HEK293 (cell line): ENCODE data around the gene NEURL1.

Source experiments
- CTCF ChIA-PET: fragments of 350-600 bp; formaldehyde crosslinking; extraction: SDS; loops from one replicate; lab custom pipeline; 2021; ENCODE audit warnings: antibody characterized with exemption; lab: Yijun Ruan, JAX
- POLR2A ChIA-PET: fragments of 300-600 bp; formaldehyde crosslinking; extraction: SDS; loops from one replicate; lab custom pipeline; 2020; ENCODE audit warnings: antibody characterized with exemption, inconsistent platforms; lab: Yijun Ruan, JAX
- H3K27ac ChIP-seq: fragments of 200-500 bp; sonication (Bioruptor generic); 2 replicates; pipeline ENCODE4 v1.5.1; 2014; ENCODE audit warnings: low read depth, low read length, control low read depth, inconsistent platforms; ENCODE audit errors: extremely low read depth
- H3K36me3 ChIP-seq, 2 experiments: fragments of 200-500 bp in 1 of 2; sonication (Bioruptor generic) in 1 of 2; 1 replicate in 1 of 2; 2 replicates in 1 of 2; pipeline ENCODE4 v1.5.1; 2014 to 2017; ENCODE audit warnings: inconsistent platforms in 2 of 2, low read length in 2 of 2; ENCODE audit not compliant: control insufficient read depth in 2 of 2, insufficient read depth in 1 of 2
- H3K4me1 ChIP-seq: fragments of 200-500 bp; sonication (Bioruptor generic); 2 replicates; pipeline ENCODE4 v1.5.1; 2014; ENCODE audit warnings: mild to moderate bottlenecking, low read length, inconsistent platforms; ENCODE audit not compliant: control insufficient read depth, insufficient read depth
- H3K4me3 ChIP-seq: 2 replicates; pipeline ENCODE4 v1.5.1; 2011; ENCODE audit warnings: low read depth, mild to moderate bottlenecking, control low read depth, low read length, moderate library complexity
- H3K9me3 ChIP-seq: fragments of 200-500 bp; sonication (Bioruptor generic); 2 replicates; pipeline ENCODE4 v1.5.1; 2014; ENCODE audit warnings: low read depth, low read length, inconsistent platforms; ENCODE audit not compliant: control insufficient read depth, insufficient read depth
- GLIS1 ChIP-seq: fragments of 450-650 bp; formaldehyde crosslinking; IDR thresholded peaks from 2 replicates; pipeline ENCODE4 v1.5.1; 2016; ENCODE audit warnings: missing biosample characterization, missing genetic modification characterization
- GLIS2 ChIP-seq: fragments of 450-650 bp; formaldehyde crosslinking; IDR thresholded peaks from 2 replicates; pipeline ENCODE4 v1.5.1; 2016; ENCODE audit warnings: missing biosample characterization, missing genetic modification characterization
- SCRT1 ChIP-seq: fragments of 450-650 bp; formaldehyde crosslinking; IDR thresholded peaks from 2 replicates; pipeline ENCODE4 v1.5.1; 2016; ENCODE audit warnings: missing biosample characterization, missing genetic modification characterization, borderline replicate concordance
- SETDB1 ChIP-seq: IDR thresholded peaks from one replicate; pipeline ENCODE4 v1.6.1; 2017; ENCODE audit warnings: mild to moderate bottlenecking, low read length, moderate library complexity, mixed read lengths; ENCODE audit not compliant: insufficient read length
- SP3 ChIP-seq: fragments of 450-650 bp; formaldehyde crosslinking; IDR thresholded peaks from 2 replicates; pipeline ENCODE4 v1.5.1; 2016; ENCODE audit warnings: missing biosample characterization, missing genetic modification characterization
- ZBTB11 ChIP-seq: fragments of 450-650 bp; formaldehyde crosslinking; conservative IDR thresholded peaks from 2 replicates; pipeline ENCODE4 v1.5.1; 2016; ENCODE audit warnings: low read depth, missing biosample characterization, missing genetic modification characterization
- ZBTB17 ChIP-seq: fragments of 450-650 bp; formaldehyde crosslinking; IDR thresholded peaks from 2 replicates; pipeline ENCODE4 v1.5.1; 2016; ENCODE audit warnings: missing biosample characterization, missing genetic modification characterization
- ZBTB26 ChIP-seq: fragments of 450-650 bp; formaldehyde crosslinking; optimal IDR thresholded peaks from 2 replicates; pipeline ENCODE3; 2016; ENCODE audit warnings: missing biosample characterization, mild to moderate bottlenecking, missing genetic modification characterization
- ZEB2 ChIP-seq: fragments of 450-650 bp; formaldehyde crosslinking; IDR thresholded peaks from 2 replicates; pipeline ENCODE4 v1.5.1; 2016; ENCODE audit warnings: missing biosample characterization, missing genetic modification characterization
- ZNF114 ChIP-seq: fragments of 450-650 bp; formaldehyde crosslinking; IDR thresholded peaks from 2 replicates; pipeline ENCODE4 v1.5.0; 2017; ENCODE audit warnings: missing biosample characterization, missing genetic modification characterization
- ZNF138 ChIP-seq: fragments of 450-650 bp; formaldehyde crosslinking; IDR thresholded peaks from 2 replicates; pipeline ENCODE4 v1.5.1; 2016; ENCODE audit warnings: missing biosample characterization, missing genetic modification characterization, borderline replicate concordance
- ZNF184 ChIP-seq: fragments of 450-650 bp; IDR thresholded peaks from 2 replicates; pipeline ENCODE4 v1.5.1; 2018; ENCODE audit warnings: missing biosample characterization, mild to moderate bottlenecking, missing genetic modification characterization
- ZNF266 ChIP-seq: fragments of 450-650 bp; formaldehyde crosslinking; IDR thresholded peaks from 2 replicates; pipeline ENCODE4 v1.5.1; 2016; ENCODE audit warnings: missing biosample characterization, missing genetic modification characterization, low read depth
- ZNF302 ChIP-seq: fragments of 450-650 bp; formaldehyde crosslinking; IDR thresholded peaks from 2 replicates; pipeline ENCODE4 v1.5.1; 2016; ENCODE audit warnings: missing biosample characterization, missing genetic modification characterization, low read depth
- ZNF366 ChIP-seq: fragments of 450-650 bp; formaldehyde crosslinking; conservative IDR thresholded peaks from 2 replicates; pipeline ENCODE4 v1.5.1; 2016; ENCODE audit warnings: missing biosample characterization, missing genetic modification characterization
- ZNF398 ChIP-seq: fragments of 450-650 bp; formaldehyde crosslinking; IDR thresholded peaks from 2 replicates; pipeline ENCODE4 v1.5.1; 2017; ENCODE audit warnings: missing biosample characterization, missing genetic modification characterization
- ZNF426 ChIP-seq: fragments of 450-650 bp; formaldehyde crosslinking; IDR thresholded peaks from 2 replicates; pipeline ENCODE4 v1.5.1; 2017; ENCODE audit warnings: missing biosample characterization, missing genetic modification characterization, mild to moderate bottlenecking, inconsistent platforms, moderate library complexity
- ZNF488 ChIP-seq: fragments of 450-650 bp; formaldehyde crosslinking; IDR thresholded peaks from 2 replicates; pipeline ENCODE4 v1.5.1; 2016; ENCODE audit warnings: missing biosample characterization, missing genetic modification characterization
- ZNF501 ChIP-seq: fragments of 450-650 bp; formaldehyde crosslinking; IDR thresholded peaks from 2 replicates; pipeline ENCODE4 v1.5.1; 2016; ENCODE audit warnings: missing biosample characterization, missing genetic modification characterization
- ZNF561 ChIP-seq: fragments of 450-650 bp; IDR thresholded peaks from 2 replicates; pipeline ENCODE4 v1.5.1; 2018; ENCODE audit warnings: missing biosample characterization, missing genetic modification characterization, borderline replicate concordance
- ZNF610 ChIP-seq: fragments of 450-650 bp; formaldehyde crosslinking; IDR thresholded peaks from 2 replicates; pipeline ENCODE4 v1.5.1; 2016; ENCODE audit warnings: missing biosample characterization, missing genetic modification characterization, borderline replicate concordance
- ZNF654 ChIP-seq: fragments of 450-650 bp; formaldehyde crosslinking; IDR thresholded peaks from 2 replicates; pipeline ENCODE4 v1.5.1; 2016; ENCODE audit warnings: low read depth, missing biosample characterization, missing genetic modification characterization
- TF ChIP-seq, protein P1 (sequence below): fragments of 450-650 bp; formaldehyde crosslinking; IDR thresholded peaks from 2 replicates; pipeline ENCODE4 v1.5.1; 2016; ENCODE audit warnings: missing biosample characterization, missing genetic modification characterization
- TF ChIP-seq, protein P2 (sequence below): fragments of 450-650 bp; formaldehyde crosslinking; IDR thresholded peaks from 2 replicates; pipeline ENCODE4 v1.5.1; 2016; ENCODE audit warnings: missing biosample characterization, missing genetic modification characterization

NEURL1 gene

GRCh38 chr10:103554488-103555324, 61.2 kb downstream of the NEURL1 start (continued):
- TF ChIP-seq GLIS1 (tag by site-specific recombination) (peak; percentile 81), ZNF266 (no peak), ZBTB17 (tag by site-specific recombination) (peak; percentile 39), SCRT1 (tag by site-specific recombination) (peak; percentile 89)

DNA sequence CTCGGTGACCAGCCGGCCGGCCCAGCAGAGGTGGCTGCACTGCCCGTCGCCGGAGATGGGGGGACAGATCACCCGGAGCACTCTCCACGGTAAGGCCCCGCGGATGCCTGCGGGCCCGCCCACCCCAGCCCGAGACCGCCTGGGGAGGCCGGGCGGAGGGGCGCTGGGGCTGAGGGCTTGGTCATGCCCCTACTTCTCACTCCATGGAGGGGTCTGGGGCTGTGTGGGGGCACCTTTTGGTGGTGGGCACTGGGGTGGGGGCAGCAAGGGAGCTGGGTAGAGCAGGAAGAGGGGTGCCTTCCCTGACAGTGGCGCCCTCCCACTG, 61.8 kb downstream of the NEURL1 start:
- CTCF ChIA-PET = no interaction called here
- POLR2A ChIA-PET = interaction anchor here (0.7 to 1.6 kb wide), 2 partner anchors 56 to 63 kb away, joined by 3 to 4 read pairs; no protein-coding TSS in a partner anchor
- peaks cover 3% of the 10 kb centered on the region; the same call in 1 of the 2 replicates for H3K4me1 ChIP-seq
- H3K4me3 ChIP-seq = peak overlapping the region; percentile 36
- no peaks in the 10 kb centered on the region for H3K36me3 ChIP-seq
- no peaks in the 10 kb centered on the region for H3K9me3 ChIP-seq
- no peak overlapping the region for H3K27ac ChIP-seq
- TF ChIP-seq, protein P1, sequence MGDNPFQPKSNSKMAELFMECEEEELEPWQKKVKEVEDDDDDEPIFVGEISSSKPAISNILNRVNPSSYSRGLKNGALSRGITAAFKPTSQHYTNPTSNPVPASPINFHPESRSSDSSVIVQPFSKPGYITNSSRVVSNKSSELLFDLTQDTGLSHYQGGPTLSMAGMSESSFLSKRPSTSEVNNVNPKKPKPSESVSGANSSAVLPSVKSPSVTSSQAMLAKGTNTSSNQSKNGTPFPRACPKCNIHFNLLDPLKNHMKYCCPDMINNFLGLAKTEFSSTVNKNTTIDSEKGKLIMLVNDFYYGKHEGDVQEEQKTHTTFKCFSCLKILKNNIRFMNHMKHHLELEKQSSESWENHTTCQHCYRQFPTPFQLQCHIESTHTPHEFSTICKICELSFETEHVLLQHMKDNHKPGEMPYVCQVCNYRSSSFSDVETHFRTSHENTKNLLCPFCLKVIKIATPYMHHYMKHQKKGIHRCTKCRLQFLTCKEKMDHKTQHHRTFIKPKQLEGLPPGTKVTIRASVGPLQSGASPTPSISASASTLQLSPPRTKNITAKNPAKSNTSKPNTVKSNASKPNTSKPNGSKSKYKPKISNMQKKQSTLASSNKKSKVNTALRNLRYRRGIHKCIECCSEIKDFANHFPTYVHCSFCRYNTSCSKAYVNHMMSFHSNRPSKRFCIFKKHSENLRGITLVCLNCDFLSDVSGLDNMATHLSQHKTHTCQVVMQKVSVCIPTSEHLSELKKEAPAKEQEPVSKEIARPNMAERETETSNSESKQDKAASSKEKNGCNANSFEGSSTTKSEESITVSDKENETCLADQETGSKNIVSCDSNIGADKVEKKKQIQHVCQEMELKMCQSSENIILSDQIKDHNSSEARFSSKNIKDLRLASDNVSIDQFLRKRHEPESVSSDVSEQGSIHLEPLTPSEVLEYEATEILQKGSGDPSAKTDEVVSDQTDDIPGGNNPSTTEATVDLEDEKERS (tag by site-specific recombination) = no peak
- TF ChIP-seq ZNF398 (tag by site-specific recombination) (no peak; the same call in 1 of the 2 replicates), ZNF488 (tag by site-specific recombination) (no peak), ZNF610 (tag by site-specific recombination) (no peak), ZNF366 (tag by site-specific recombination) (no peak), SP3 (tag by site-specific recombination) (no peak), ZNF184 (tag by site-specific recombination) (no peak), ZNF561 (tag by site-specific recombination) (no peak), SETDB1 (no peak), ZNF426 (tag by site-specific recombination) (no peak), ZNF138 (tag by site-specific recombination) (no peak), ZNF302 (tag by site-specific recombination) (no peak), ZNF114 (no peak), ZNF654 (tag by site-specific recombination) (no peak), ZNF501 (tag by site-specific recombination) (no peak), GLIS2 (peak; percentile 46), ZEB2 (tag by site-specific recombination) (no peak), ZBTB11 (tag by site-specific recombination) (no peak), ZBTB26 (tag by site-specific recombination) (peak; percentile 19)
- TF ChIP-seq, protein P2, sequence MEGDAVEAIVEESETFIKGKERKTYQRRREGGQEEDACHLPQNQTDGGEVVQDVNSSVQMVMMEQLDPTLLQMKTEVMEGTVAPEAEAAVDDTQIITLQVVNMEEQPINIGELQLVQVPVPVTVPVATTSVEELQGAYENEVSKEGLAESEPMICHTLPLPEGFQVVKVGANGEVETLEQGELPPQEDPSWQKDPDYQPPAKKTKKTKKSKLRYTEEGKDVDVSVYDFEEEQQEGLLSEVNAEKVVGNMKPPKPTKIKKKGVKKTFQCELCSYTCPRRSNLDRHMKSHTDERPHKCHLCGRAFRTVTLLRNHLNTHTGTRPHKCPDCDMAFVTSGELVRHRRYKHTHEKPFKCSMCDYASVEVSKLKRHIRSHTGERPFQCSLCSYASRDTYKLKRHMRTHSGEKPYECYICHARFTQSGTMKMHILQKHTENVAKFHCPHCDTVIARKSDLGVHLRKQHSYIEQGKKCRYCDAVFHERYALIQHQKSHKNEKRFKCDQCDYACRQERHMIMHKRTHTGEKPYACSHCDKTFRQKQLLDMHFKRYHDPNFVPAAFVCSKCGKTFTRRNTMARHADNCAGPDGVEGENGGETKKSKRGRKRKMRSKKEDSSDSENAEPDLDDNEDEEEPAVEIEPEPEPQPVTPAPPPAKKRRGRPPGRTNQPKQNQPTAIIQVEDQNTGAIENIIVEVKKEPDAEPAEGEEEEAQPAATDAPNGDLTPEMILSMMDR (tag by site-specific recombination) = peak; percentile 28
